Heart right ventricle (tissue), 16 donors: ENCODE measurements around the gene PKDCC. TPM values are rescaled to one million over a fixed set of nuclear protein-coding genes. Genes with fewer than 3 reads are reported as not detected.

Source experiments
- ATAC-seq, 8 donors: fragments of 200-7000 bp; cut with Tn5 transposase; one replicate each; pipeline ENCODE4 v1.9.1; 2020; ENCODE audit warnings: mild to moderate bottlenecking in 8 of 8, moderate library complexity in 8 of 8, moderate number of reproducible peaks in 1 of 8
- DNase-seq, 2 donors: peaks; one replicate each; pipeline ENCODE4 v3.0.0-alpha.2; 2020
- H3K27ac ChIP-seq, 10 donors: fragments of 200-600 bp; sonication (generic) in 2 of 10; one replicate each; pipeline versions ENCODE4 v1.5.0 to v1.8.0; 2020 to 2022; ENCODE audit warnings: mild to moderate bottlenecking in 3 of 10
- H3K27me3 ChIP-seq, 7 donors: fragments of 200-600 bp; one replicate each; pipeline ENCODE4 v1.8.0; 2021 to 2022; ENCODE audit warnings: mild to moderate bottlenecking in 2 of 7
- H3K36me3 ChIP-seq, 9 donors: fragments of 200-600 bp; sonication (generic) in 1 of 9; one replicate each; pipeline versions ENCODE4 v1.5.0 to v1.8.0; 2020 to 2022; ENCODE audit warnings: mild to moderate bottlenecking in 2 of 9
- H3K4me1 ChIP-seq, 9 donors: fragments of 200-600 bp; sonication (generic) in 1 of 9; one replicate each; pipeline versions ENCODE4 v1.5.0 to v1.8.0; 2020 to 2022; ENCODE audit warnings: mild to moderate bottlenecking in 4 of 9
- H3K4me3 ChIP-seq, 10 donors: fragments of 200-600 bp; sonication (generic) in 2 of 10; one replicate each; pipeline versions ENCODE4 v1.5.0 to v1.8.0; 2020 to 2022; ENCODE audit warnings: mild to moderate bottlenecking in 7 of 10, moderate library complexity in 2 of 10
- H3K9me3 ChIP-seq, 11 donors: fragments of 200-600 bp in 10 of 11; sonication (generic) in 2 of 11; one replicate each; pipeline versions ENCODE4 v1.5.0 to v1.8.0; 2013 to 2022; ENCODE audit warnings: mild to moderate bottlenecking in 2 of 11, control low read depth in 1 of 11, moderate library complexity in 1 of 11
- WGBS, 2 donors: extraction: QIAGEN DNeasy Blood & Tissue Kit; methylation state at CpG; one replicate each; pipeline ENCODE4 v1.1.7; 2013; ENCODE audit warnings: inconsistent platforms in 1 of 2; 5-methylcytosine and 5-hydroxymethylcytosine counted together
- intact Hi-C, 10 donors: fragments of 100-400 bp; cut with DNase I; formaldehyde crosslinking; loops; one replicate each; pipeline versions ENCODE4 v1.11.1 to v1.14.2; 2022
- polyA plus RNA-seq, 2 donors: library from polyadenylated mRNA; stranded (reverse); fragments of 200-250 nt; gene quantifications; one replicate each; pipeline ENCODE4 v1.2.3, GENCODE V29; 2013
- total RNA-seq, 10 donors: library from RNA; stranded (reverse); fragmentation: NEBNext Ultra II Directional in 3 of 10; extraction: Animal tissue kit (Norgen Biotek cat#: 25700) in 3 of 10; gene quantifications; one replicate each; pipeline versions ENCODE4 v1.2.1 to v1.2.4, GENCODE V29; 2021 to 2023
- TF ChIP-seq, protein P1 (sequence below), 9 donors: fragments of 200-600 bp; sonication (generic) in 2 of 9; IDR thresholded peaks; one replicate each; pipeline versions ENCODE4 v1.5.0 to v1.8.0; 2021 to 2022; ENCODE audit warnings: antibody characterized with exemption in 9 of 9, mild to moderate bottlenecking in 5 of 9, moderate library complexity in 1 of 9
- donor health status: Arrhythmogenic right ventricular cardiomyopathy.
- donor health status: ischemic (EF 13 %, LVEDD 7.1; RV severe dilation, severe dysfunction).
- donor health status: healthy with polysubstance abuse.
- donor health status: DM: no; HTN: yes; CAD: no.
- donor health status: DM: no; HTN: no; CAD: no.
- donor health status: ischemic (EF 25% LVEDD 6.9; RV normal size, moderate dysfunction).
- donor health status: ischemic (EF 25% LVEDD 5.7; RV mildly dilated, moderate dysfunction).
- donor health status: healthy.
- donor health status: DM: yes; HTN: yes; CAD: no.
- donor health status: Ischemic cardiomyopathy.
- donor health status: ischemic (EF 35%, LVEDD 5.7; RV mildly dilated, moderate dysfunction).
- donor health status: nonischemic (EF 11% LVEDD 7.7; RV severe dilation, severe dysfunction).
- donor health status: DM: yes; HTN: yes; CAD: no.
- donor health status: PGD.
- donor health status: ischemic (EF 29% LVEDD 5.4; RV normal size, mild dysfunction).
- donor health status: nonischemic (EF 23%, LVEDD 6.1; RV moderate dilation, normal function).

PKDCC gene
- total and polyA plus RNA-seq, 12 donors: 25.1 to 263 (median 51.4) TPM

DNA sequence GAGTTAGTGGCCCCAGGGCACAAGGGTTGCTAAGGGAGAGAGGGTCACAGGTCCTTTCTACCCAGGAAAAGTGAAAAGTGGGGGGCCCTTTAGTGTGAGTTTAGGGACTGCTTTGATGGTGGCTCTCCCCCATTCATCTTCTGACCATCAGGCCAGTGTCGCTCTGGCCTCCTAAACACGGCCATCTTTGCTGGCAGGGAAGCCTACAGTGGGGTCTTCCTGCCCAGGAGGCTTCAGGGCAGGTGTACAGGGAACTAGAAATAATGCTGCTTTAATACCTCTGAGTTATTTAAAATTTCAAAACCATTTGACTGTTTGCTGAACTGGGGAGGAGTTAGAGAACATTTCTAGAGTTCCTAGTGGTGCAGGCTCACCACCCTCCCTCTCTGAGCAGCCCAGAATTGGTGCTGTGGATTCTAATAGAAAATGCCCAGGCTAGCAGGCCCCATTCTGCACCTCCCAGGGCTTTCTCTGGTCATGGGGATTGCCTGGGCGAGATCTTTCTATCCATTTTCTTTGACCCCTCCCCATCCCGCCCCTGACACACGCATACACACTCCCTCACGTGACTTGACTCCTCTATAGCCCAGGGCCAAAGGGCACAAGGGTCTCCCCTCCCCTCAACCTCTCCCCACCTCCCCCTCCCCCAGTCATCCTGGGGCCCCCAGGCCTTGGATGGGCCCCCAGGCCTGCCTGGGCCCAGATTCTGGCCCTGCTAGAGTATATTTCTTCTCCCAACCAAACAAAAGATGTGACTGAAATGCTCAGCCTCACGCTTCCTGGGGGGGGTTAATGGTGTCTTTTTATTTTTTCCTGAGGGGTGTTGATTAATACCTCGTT lies 3.1 kb downstream of the PKDCC start:
- TF ChIP-seq, protein P1, sequence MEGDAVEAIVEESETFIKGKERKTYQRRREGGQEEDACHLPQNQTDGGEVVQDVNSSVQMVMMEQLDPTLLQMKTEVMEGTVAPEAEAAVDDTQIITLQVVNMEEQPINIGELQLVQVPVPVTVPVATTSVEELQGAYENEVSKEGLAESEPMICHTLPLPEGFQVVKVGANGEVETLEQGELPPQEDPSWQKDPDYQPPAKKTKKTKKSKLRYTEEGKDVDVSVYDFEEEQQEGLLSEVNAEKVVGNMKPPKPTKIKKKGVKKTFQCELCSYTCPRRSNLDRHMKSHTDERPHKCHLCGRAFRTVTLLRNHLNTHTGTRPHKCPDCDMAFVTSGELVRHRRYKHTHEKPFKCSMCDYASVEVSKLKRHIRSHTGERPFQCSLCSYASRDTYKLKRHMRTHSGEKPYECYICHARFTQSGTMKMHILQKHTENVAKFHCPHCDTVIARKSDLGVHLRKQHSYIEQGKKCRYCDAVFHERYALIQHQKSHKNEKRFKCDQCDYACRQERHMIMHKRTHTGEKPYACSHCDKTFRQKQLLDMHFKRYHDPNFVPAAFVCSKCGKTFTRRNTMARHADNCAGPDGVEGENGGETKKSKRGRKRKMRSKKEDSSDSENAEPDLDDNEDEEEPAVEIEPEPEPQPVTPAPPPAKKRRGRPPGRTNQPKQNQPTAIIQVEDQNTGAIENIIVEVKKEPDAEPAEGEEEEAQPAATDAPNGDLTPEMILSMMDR (IDR thresholded peaks at IDR 0.05): no peak
- Histone ChIP-seq H3K27ac (peak overlapping the region; percentile 60 to 94 (median 90)), H3K27me3 (peaks cover 0 to 33% (median 0%) of the 10 kb centered on the region in 7 donors), H3K4me3 (peak overlapping the region; percentile 56 to 98 (median 84)), H3K9me3 (no peaks in the 10 kb centered on the region), H3K4me1 (peaks cover 36 to 88% (median 55%) of the 10 kb centered on the region in 9 donors), H3K36me3 (peaks cover 0 to 29% (median 11%) of the 10 kb centered on the region in 9 donors)
- intact Hi-C loops: loop anchor here in 5 of 10 donors (5.0 kb wide), 3 partner anchors 104 to 124 kb away; no protein-coding TSS in a partner anchor
- WGBS, 2 donors: 45 to 47% methylated on average over 8 of the region's 8 CpGs
- DNase-seq (no peak), ATAC-seq (no peak)

DNA sequence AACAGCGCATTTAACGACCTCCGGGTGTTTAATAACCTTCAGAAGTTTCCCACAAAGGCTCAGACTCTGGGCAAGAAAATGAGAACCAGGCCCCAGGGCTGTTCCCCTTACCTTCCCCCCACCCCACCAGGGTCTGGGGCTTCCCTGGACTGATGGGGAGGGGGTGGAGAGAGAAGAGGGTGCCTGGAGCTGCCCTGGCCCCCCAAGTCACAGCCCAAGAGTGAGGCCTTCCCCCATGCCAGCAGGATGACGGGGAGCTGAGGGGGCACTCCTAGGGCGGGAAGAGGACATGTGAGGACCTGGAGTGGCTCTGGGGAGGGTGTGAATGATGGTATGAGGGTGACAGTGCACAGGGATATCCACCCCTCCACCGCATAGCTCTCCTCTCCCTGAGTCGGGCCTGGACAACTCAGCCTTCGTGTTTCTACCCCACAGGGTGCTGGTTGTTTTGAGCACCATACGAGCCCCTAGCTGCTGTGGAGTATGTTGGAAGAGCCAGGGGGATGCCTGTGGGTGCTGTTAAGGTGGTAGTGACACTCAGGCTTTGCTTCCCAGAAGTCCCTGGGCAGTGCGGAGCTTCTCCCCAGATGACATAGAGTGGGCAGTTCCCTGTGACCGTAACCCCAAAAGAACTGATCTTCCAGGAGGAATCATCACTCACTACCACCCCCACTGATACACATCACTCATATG lies 3.9 kb downstream of the PKDCC start:
- peaks cover 35 to 88% (median 61%) of the 10 kb centered on the region in 9 donors for H3K4me1 ChIP-seq

DNA sequence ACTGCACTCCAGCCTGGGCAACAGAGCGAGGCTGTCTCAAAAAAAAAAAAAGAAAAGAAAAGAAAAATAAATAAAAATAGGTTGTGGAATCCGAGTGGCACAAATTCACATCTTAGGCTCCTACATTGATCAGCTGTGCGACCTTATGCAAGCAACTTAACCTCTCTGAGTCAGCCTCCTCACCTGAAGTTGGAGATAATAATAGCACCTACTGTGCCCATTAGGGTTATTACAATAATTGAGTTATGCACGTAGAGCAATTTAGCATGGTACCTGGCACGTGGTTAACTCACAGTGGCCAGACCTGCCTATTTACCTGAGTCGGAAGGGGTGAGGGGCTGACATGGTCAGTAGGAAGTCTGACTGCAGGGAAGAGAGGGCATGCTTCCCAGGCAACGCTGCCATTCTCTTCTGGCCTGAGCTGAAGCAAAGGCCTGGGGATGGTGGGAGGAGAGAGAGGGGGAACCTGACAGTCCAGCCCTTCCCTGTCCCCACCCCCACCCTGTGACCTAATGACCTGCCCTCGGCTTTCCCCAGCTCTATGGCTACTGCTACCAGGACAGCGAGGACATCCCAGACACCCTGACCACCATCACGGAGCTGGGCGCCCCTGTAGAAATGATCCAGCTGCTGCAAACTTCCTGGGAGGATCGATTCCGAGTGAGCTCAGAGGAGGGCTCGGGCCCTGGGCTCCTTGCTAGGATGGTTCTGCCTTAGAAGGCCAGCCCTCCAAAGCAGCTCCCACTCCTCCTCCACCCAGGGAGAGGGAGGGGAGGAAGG lies 5.1 kb downstream of the PKDCC start:
- intact Hi-C loops: loop anchor here in 5 of 10 donors (5.0 kb wide), 3 partner anchors 106 to 126 kb away; no protein-coding TSS in a partner anchor
- 46 to 49% methylated on average over 14 of the region's 14 CpGs for whole genome bisulfite sequencing, 2 donors
- ATAC-seq (peak in 5 of 8 donors; percentile 6 to 35 (median 24)), DNase-seq (peak in 1 of 2 donors; percentile 33)
- H3K36me3 ChIP-seq: peaks cover 0 to 48% (median 20%) of the 10 kb centered on the region in 9 donors
- peaks cover 0 to 17% (median 0%) of the 10 kb centered on the region in 7 donors for H3K27me3 ChIP-seq
- no peaks in the 10 kb centered on the region for H3K9me3 ChIP-seq
- H3K4me3 ChIP-seq: peak overlapping the region in 6 of 10 donors; percentile 3 to 87 (median 50)
- TF ChIP-seq, protein P1 (IDR thresholded peaks at IDR 0.05): no peak
- peak overlapping the region; percentile 81 to 94 (median 91) for H3K27ac ChIP-seq
- peaks cover 28 to 90% (median 63%) of the 10 kb centered on the region in 9 donors for H3K4me1 ChIP-seq

More for the DNA sequence above, 3.9 kb downstream of the PKDCC start:
- peak overlapping the region; percentile 21 to 98 (median 84) for H3K4me3 ChIP-seq
- no peaks in the 10 kb centered on the region for H3K9me3 ChIP-seq
- TF ChIP-seq, protein P1 (IDR thresholded peaks at IDR 0.05): no peak
- no peak for DNase-seq
- ATAC-seq: no peak
- 43 to 48% methylated on average over 11 of the region's 11 CpGs for WGBS, 2 donors
- intact Hi-C loops: loop anchor here in 5 of 10 donors (5.0 kb wide), 3 partner anchors 104 to 124 kb away; no protein-coding TSS in a partner anchor
- H3K27me3 ChIP-seq: peaks cover 0 to 26% (median 0%) of the 10 kb centered on the region in 7 donors
- H3K36me3 ChIP-seq: peaks cover 0 to 36% (median 11%) of the 10 kb centered on the region in 9 donors
- peak overlapping the region; percentile 60 to 94 (median 90) for H3K27ac ChIP-seq
